Ovary (tissue), 9 donors: ENCODE measurements around the gene SIL1. TPM values are rescaled to one million over a fixed set of nuclear protein-coding genes. Genes with fewer than 3 reads are reported as not detected.

Experiments
- DNase-seq, 5 donors: peaks; one replicate each; pipeline ENCODE4 v3.0.0-alpha.2; 2019 to 2020
- H3K27ac ChIP-seq, 2 donors: fragments of 200-600 bp; one replicate each; pipeline versions ENCODE4 v1.5.1 to v1.8.0; 2019 to 2022
- H3K27me3 ChIP-seq: fragments of 200-600 bp; one replicate; pipeline ENCODE4 v1.8.0; 2022
- H3K36me3 ChIP-seq: fragments of 200-600 bp; sonication (generic); one replicate; pipeline ENCODE4 v1.5.1; 2019
- H3K4me1 ChIP-seq: one replicate; pipeline ENCODE4 v1.8.1; 2013; ENCODE audit warnings: mild to moderate bottlenecking, moderate library complexity; ENCODE audit not compliant: insufficient read depth
- H3K4me3 ChIP-seq: fragments of 200-600 bp; sonication (generic); one replicate; pipeline ENCODE4 v1.5.1; 2017
- H3K9me3 ChIP-seq, 2 donors: fragments of 200-600 bp in 1 of 2; sonication (generic) in 1 of 2; one replicate each; pipeline versions ENCODE4 v1.5.1 to v1.8.1; 2013 to 2019; ENCODE audit warnings: mild to moderate bottlenecking in 1 of 2, moderate library complexity in 1 of 2
- CTCF ChIP-seq, 3 donors: fragments of 450-650 bp in 2 of 3; fragments of 200-600 bp in 1 of 3; IDR thresholded peaks; one replicate each; pipeline versions ENCODE4 v1.5.1 to v1.8.0; 2016 to 2022; ENCODE audit warnings: antibody characterized with exemption in 3 of 3, mild to moderate bottlenecking in 1 of 3
- EP300 ChIP-seq: sonication (generic); formaldehyde crosslinking; IDR thresholded peaks from one replicate; pipeline ENCODE4 v1.6.1; 2017; ENCODE audit warnings: antibody characterized with exemption
- POLR2A ChIP-seq: fragments of 450-650 bp; IDR thresholded peaks from one replicate; pipeline ENCODE4 v1.6.1; 2017; ENCODE audit warnings: antibody characterized with exemption, mild to moderate bottlenecking, moderate library complexity
- WGBS, 3 donors: extraction: QIAGEN DNeasy Blood & Tissue Kit in 1 of 3; methylation state at CpG; one replicate each; pipeline versions ENCODE4 v1.1.5 to v1.1.7; 2013 to 2017; 5-methylcytosine and 5-hydroxymethylcytosine counted together
- intact Hi-C, 4 donors: fragments of 100-400 bp; cut with DNase I; formaldehyde crosslinking; loops; one replicate each; pipeline versions ENCODE4 v1.11.0 to v1.15.1; 2022 to 2023
- polyA plus RNA-seq, 2 donors: library from polyadenylated mRNA; stranded (reverse); fragments of 200-250 nt in 1 of 2; fragments of 350-450 nt in 1 of 2; fragmentation: Illumina TruSeq in 1 of 2; extraction: RNeasy Lipid Tissue Mini Kit (QIAGEN cat#74804) in 1 of 2; gene quantifications; one replicate each; pipeline ENCODE4 v1.2.3, GENCODE V29; 2013 to 2014
- total RNA-seq, 7 donors: library from RNA; depleted of rRNA in 2 of 7; stranded (reverse); fragments of >200 nt in 2 of 7; fragmentation: NEBNext Ultra II Directional in 3 of 7; extraction: Animal tissue kit (Norgen Biotek cat#: 25700) in 3 of 7; gene quantifications; one replicate each; pipeline versions ENCODE4 v1.1.0 to v1.2.4, GENCODE V29; 2016 to 2023
- donor health status: DM: no; HTN: no; CAD: no; lungs with moderate emphysema.
- donor health status: DM: no; HTN: no; CAD: no.
- donor health status: Bipolar disorder and iron deficiency.
- donor health status: DM: yes; HTN: yes; CAD: no.
- donor health status: DM: no; HTN: no; CAD: no.
- donor health status: DM: yes; HTN: yes; CAD: no.

Gene SIL1
- total and polyA plus RNA-seq, 9 donors = 15.7 to 93.0 (median 34.9) TPM

- no peak overlapping the region for H3K27ac ChIP-seq
- H3K36me3 ChIP-seq = no peaks in the 10 kb centered on the region
- DNase-seq = no peak
- H3K4me3 ChIP-seq = no peak overlapping the region
- no peaks in the 10 kb centered on the region for H3K9me3 ChIP-seq
- intact Hi-C loops = loop anchor here in 1 of 4 donors (2.0 kb wide), 1 partner anchor 16 kb away; no protein-coding TSS in a partner anchor
- H3K4me1 ChIP-seq = peaks cover 2% of the 10 kb centered on the region
- 93 to 100% (median 95%) methylated on average over 1 of the region's 1 CpG for WGBS, 3 donors
- H3K27me3 ChIP-seq = no peaks in the 10 kb centered on the region
- TF ChIP-seq CTCF (IDR thresholded peaks at IDR 0.05) (no peak), POLR2A (no peak), EP300 (no peak)
These were observed 41.4 kb downstream of the SIL1 start for GRCh38 chr5:139156814-139157213.

- 94 to 96% (median 95%) methylated on average over 5 of the region's 5 CpGs for WGBS, 3 donors
- Histone ChIP-seq H3K36me3 (no peaks in the 10 kb centered on the region), H3K27me3 (no peaks in the 10 kb centered on the region), H3K4me1 (peaks cover 9% of the 10 kb centered on the region), H3K9me3 (no peaks in the 10 kb centered on the region), H3K4me3 (no peak overlapping the region), H3K27ac (no peak overlapping the region)
- intact Hi-C loops = no loop called here
- no peak for TF ChIP-seq POLR2A
- no peak for TF ChIP-seq EP300
- no peak for TF ChIP-seq CTCF (IDR thresholded peaks at IDR 0.05)
- no peak for DNase-seq
These were observed 42.8 kb downstream of the SIL1 start for GRCh38 chr5:139155333-139155732.

GRCh38 chr5:139151902-139152301, 46.3 kb downstream of the SIL1 start:
- Histone ChIP-seq H3K4me1 (peaks cover 33% of the 10 kb centered on the region), H3K36me3 (no peaks in the 10 kb centered on the region), H3K27me3 (no peaks in the 10 kb centered on the region), H3K27ac (peak overlapping the region in 1 of 2 donors; percentile 27), H3K4me3 (no peak overlapping the region), H3K9me3 (no peaks in the 10 kb centered on the region)
- 64 to 76% (median 65%) methylated on average over 7 of the region's 7 CpGs for WGBS, 3 donors
- TF ChIP-seq POLR2A (no peak), EP300 (no peak), CTCF (IDR thresholded peaks at IDR 0.05) (no peak)
- DNase-seq = no peak
- intact Hi-C loops = no loop called here

GRCh38 chr5:139150367-139150999, 47.7 kb downstream of the SIL1 start:
- no peaks in the 10 kb centered on the region for H3K36me3 ChIP-seq
- no peak overlapping the region for H3K4me3 ChIP-seq
- no peaks in the 10 kb centered on the region for H3K27me3 ChIP-seq
- peaks cover 34% of the 10 kb centered on the region for H3K4me1 ChIP-seq
- peak overlapping the region in 1 of 2 donors; percentile 11 for H3K27ac ChIP-seq
- WGBS, 3 donors = 79 to 87% (median 84%) methylated on average over 9 of the region's 9 CpGs
- H3K9me3 ChIP-seq = no peaks in the 10 kb centered on the region
- TF ChIP-seq POLR2A (no peak), EP300 (no peak), CTCF (IDR thresholded peaks at IDR 0.05) (no peak)
- intact Hi-C loops = no loop called here
- DNase-seq = no peak
